8988T (cell line): ENCODE measurements around the gene KDM7A.

Source experiments
- DNase-seq: peaks from one replicate; pipeline ENCODE4 v3.0.0; 2011

Gene KDM7A

DNA sequence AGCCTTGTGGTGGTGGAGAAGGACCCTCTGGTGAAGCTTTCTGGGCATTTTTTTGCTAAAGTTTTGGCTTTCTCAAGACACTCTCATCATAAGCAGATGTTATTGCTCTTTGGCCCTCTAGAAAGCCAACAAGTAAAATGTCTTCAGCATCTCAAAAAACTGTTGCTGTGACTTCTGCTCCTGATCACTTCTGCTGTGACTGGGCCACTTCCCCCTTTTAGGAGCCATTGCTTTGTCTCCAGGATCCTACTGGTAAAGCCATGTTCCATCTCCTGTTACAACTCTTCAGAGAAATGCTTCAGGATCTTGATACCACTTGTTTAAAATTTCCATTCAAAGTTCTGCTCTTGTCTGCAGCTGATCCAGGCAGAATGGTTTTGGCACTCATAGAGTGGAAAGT lies 125.0 kb downstream of the KDM7A start:
- DNase-seq = no peak

DNA sequence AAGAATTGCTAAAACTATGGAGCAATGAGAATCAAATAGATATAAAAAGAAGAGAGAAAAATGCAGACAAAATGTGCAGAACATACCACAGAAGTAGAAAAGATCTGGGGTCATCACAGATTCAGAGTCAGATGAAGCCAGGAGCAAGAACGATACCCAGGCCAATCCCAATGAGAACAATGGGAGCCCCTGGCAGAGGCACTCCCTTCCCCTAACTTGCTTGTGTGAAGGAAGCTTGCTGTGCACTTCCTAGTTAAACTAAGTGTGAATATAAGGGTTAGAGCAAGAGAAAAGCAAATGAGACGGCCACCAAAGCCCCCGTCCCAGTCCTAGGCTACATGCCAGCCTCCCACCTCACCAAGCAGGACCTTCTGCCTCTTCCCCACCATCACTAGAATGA lies 126.7 kb downstream of the KDM7A start:
- no peak for DNase-seq

DNA sequence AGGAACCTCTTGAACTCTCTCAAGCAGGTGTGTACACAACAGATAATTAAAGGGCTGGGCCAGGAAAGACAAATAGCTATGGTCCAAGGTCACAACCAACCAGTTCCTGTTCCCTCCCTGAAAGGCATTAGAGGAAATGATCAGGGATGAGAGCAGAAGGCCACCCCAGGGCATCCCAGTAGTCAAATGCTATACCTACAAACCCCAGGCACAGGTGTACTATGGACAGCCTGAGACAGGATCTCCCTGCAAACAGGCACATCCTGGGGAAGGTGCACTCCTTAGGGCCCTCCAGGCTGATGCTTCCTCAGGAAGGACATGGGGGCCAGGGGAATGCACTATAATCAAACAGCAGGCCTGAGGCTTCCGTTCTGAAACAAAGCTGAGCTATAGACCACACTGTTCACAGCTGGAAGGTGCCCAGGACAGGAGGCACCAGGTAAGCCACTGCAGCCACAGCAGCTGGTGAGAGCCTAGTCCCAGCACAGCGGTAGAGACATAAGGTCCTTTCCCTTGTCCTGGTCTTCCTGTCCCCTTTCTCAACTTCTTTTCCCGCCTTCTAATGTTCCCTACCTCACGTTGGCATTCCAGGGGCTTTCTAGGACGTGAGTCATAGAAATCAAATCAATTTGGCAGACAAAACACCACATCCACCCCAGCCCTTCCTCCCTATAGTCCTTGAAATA lies 127.3 kb downstream of the KDM7A start:
- no peak for DNase-seq

DNA sequence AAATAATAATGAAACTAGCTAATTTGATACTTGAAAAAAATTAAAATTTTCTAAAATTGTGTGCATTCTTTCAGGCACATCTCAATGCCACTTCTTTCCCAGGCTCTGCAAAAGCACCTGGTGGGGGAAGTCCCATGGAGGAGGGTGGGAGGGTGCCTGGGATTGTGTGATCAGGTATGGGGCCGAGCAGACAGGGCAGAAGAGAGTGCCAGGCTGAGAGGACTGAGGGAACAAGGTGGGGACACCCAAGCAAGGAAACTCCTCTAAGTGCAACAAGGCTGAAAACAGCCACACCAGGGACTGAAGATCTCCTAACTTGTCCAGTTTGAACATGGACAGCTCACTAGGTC lies 127.8 kb downstream of the KDM7A start:
- DNase-seq = no peak

- DNase-seq = no peak
Observed at GRCh38 chr7:140048138-140048537, 128.6 kb downstream of the KDM7A start.

DNA sequence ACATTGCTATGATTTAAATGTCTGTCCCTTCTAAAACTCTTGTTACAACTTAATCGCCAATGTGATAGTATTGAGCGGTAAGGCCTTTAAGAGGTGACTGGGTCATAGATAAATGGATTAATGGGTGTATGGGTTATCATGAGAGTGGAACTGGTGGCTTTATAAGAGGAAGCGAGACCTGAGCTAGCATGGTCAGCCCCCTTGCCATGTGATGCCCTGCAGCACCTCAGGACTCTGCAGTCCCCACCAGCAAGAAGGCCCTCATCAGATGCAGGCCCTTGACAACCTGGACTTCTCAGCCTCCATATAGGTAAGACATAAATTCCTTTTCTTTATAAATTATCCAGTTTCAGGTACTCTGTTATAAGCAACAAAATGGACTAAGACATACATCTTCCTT lies 129.6 kb downstream of the KDM7A start:
- no peak for DNase-seq

GRCh38 chr7:140045697-140046096 lies 131.1 kb downstream of the KDM7A start:
- no peak for DNase-seq

DNA sequence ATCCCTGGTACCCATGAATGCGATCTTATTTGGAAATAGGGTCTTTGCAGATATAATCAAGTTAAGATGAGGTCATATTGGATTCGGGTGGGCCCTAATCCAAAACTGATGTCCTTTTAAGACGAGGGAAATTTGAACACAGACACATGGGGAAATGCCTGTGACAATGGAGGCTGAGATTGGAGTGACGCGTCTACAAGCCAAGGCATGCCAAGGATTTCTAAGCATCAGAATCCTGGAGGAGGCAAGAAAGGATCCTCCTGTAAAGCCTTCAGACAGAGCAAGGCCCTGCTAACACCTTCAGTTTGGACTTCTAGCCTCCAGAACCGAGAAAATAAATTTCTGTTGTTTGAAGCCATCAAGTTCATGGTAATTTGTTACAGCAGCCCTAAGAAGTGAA lies 132.5 kb downstream of the KDM7A start:
- no peak for DNase-seq

DNA sequence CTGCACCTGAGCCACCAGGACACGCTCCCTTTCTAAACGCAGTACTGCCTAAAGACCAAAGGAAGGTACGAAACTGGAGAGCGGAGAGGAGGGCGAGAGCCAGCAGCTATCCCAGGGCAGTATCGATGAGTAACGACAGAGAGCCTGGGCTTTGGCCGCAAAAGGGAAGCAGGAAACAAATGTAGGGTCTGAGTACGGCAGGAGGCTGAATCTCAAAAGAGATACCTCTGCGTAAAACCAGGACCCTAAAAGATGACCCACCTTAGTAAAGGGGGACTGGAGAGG lies 134.5 kb downstream of the KDM7A start:
- DNase-seq = no peak

DNA sequence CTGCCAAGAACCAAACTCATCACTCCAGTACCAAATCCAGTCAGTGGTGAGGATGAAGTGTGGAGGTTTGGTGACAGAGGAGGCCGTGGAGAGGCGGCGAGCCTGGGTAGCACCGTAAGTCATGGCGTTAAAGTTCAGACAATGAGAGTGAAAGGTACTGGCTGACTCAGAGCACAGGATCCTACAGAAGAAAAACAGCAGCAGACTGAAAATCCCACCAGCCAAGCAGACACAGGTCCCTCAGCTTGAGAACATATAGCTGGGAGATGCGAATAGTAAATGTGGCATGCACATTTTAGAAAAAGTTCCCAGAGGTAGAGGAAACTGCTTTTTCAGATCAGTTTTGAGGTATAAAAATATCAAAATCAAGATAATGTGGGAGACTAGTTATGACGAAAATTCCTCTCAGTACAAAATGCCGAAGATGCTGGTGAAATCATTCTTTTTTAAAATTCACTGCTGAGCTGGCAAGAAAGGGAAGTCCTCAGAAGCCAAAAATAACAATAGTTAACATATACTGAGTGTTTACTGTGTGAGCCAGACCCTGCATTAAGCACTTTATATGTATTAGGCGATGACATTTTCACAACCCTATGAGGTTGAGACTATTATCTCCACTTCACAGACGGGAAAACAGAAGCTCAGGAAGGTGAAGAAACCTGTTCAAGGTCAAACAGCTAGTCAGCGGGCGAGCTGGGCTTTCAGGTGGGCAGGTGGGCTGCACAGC lies 135.0 kb downstream of the KDM7A start:
- DNase-seq = no peak

DNA sequence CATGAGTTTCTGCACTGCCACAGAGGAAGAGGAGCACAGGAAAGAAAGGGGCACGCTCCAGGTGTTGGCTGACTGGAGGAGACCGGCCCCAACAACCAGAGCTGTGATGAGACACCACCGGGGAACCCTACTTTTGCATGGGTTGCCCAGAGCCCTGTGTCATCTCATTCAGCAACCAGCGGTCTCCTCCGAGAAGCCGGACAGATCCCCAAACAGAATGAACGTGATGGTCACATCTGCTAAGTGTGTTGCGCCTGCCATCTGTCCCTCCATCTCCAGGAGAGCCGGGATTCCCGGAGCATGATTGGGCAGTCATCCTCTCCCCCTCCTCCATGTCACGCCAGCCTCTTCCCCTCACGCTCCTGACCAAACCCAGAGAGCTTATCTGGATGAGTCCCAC lies 136.9 kb downstream of the KDM7A start:
- no peak for DNase-seq

GRCh38 chr7:140039066-140039465 lies 137.7 kb downstream of the KDM7A start:
- no peak for DNase-seq

DNA sequence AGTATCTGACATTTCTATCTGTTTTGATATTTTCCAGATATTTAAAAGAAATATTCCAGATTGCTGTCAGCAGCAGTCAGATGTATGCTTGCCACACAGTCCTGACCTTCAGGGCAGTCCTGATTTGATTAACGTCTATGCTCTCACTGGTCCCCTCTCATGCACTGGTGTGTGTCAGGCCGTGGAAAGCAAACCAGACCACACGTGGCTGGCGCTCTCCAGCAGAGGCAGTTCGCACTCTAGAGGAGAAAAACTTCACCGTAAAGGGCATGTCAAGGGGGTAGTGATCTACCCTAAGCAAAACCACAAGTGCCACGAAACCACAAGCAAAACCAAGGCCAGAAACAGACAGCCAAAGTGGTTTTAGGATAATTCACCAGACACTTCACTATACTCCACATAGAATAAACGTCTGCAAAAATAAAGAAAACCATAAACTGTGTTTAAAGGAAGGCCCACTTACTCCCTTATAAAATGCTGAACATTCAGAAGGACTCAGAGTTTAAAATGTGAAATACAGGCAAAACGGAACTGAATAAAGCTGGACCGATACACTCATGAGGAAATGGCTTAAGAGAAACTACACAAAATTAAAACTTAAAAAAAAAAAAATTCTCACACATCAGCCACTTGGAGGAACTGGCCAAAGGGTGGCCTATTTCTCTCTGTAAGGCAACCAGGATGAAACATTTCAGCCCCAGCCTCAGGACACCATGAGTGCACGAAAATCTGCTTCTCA lies 140.4 kb downstream of the KDM7A start:
- DNase-seq = no peak

GRCh38 chr7:140035400-140036223 lies 141.2 kb downstream of the KDM7A start:
- no peak for DNase-seq
